Measurements from ENCODE around the gene FAM107B.

Gene FAM107B

DNA sequence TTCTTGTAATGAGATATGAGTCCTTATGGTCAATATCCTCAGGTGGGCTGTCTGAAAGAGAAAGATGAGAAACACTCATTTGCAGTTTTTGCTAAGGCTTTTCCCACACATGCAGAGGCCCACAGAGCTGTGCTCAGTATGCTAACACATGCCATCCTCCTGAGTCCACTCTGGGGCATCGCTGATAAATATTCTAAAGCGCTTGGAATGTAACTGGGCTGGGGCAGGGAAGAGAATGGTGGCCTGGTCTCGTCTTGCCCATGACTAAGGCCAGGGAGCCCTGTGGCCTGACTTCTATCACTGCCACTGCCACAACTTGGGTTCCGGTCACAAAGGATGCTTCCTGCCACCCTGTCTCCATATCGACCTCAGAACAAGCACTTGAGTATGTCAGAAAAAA, 244.2 kb downstream of the FAM107B start:
- no peak for TF ChIP-seq CTCF (IDR thresholded peaks at IDR 0.05; ENCODE audit: control insufficient read depth, extremely low read depth, insufficient read depth)
- DNase-seq (ENCODE audit: low read depth) = no peak
- H3K4me3 ChIP-seq (ENCODE audit: low read depth, low read length) = no peak overlapping the region

GRCh38 chr10:14529351-14529750, 245.3 kb downstream of the FAM107B start:
- no peak for DNase-seq (ENCODE audit: low read depth)
- TF ChIP-seq CTCF (IDR thresholded peaks at IDR 0.05; ENCODE audit: control insufficient read depth, extremely low read depth, insufficient read depth) = no peak
- no peak overlapping the region for H3K4me3 ChIP-seq (ENCODE audit: low read depth, low read length)

DNA sequence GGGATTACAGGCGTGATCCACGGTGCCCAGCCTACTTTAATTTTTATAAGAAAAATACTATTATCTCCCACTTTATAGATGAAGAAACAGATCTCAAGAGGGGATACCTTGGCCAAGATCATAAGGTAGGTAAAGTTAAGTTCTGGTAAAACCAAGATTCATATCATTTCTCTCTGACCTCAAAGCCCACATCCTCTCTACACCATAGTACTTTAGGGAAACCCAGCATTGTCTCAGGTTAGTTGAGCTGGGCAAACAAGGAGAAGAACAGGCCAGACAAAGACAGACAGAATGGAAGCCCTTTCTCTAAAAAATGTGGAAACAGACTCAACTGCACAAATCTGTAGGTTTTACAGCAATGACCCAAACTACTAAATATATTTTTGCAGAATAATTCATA, 246.2 kb downstream of the FAM107B start:
- no peak for TF ChIP-seq CTCF (IDR thresholded peaks at IDR 0.05; ENCODE audit: control insufficient read depth, extremely low read depth, insufficient read depth)
- no peak for DNase-seq (ENCODE audit: low read depth)
- H3K4me3 ChIP-seq (ENCODE audit: low read depth, low read length) = no peak overlapping the region

- H3K4me3 ChIP-seq (ENCODE audit: low read depth, low read length) = no peak overlapping the region
- no peak for TF ChIP-seq CTCF (IDR thresholded peaks at IDR 0.05; ENCODE audit: control insufficient read depth, extremely low read depth, insufficient read depth)
- no peak for DNase-seq (ENCODE audit: low read depth)
These were observed 246.8 kb downstream of the FAM107B start for GRCh38 chr10:14527915-14528314.

GRCh38 chr10:14527134-14527844, 247.4 kb downstream of the FAM107B start:
- H3K4me3 ChIP-seq (ENCODE audit: low read depth, low read length) = no peak overlapping the region
- TF ChIP-seq CTCF (IDR thresholded peaks at IDR 0.05; ENCODE audit: control insufficient read depth, extremely low read depth, insufficient read depth) = no peak
- no peak for DNase-seq (ENCODE audit: low read depth)

DNA sequence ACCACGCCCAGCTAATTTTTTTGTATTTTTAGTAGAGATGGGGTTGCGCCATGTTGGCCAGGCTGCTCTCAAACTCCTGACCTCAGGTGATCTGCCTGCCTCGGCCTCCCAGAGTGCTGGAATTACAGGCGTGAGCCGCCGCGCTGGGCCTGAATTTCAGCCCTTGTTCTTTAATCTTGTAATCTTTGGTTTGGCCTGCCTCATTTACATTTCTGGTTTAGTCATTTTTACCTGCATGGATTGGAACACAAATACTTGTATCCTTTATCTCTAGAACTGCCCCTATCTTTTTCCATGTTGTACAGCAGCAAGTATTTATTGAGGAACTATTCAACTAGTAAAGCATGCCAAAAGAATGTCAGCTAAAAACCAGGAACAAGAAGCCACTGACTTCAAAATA, 248.4 kb downstream of the FAM107B start:
- DNase-seq (ENCODE audit: low read depth) = no peak
- no peak overlapping the region for H3K4me3 ChIP-seq (ENCODE audit: low read depth, low read length)
- TF ChIP-seq CTCF (IDR thresholded peaks at IDR 0.05; ENCODE audit: control insufficient read depth, extremely low read depth, insufficient read depth) = no peak

Measured in LNCaP clone FGC (cell line).